HFF-Myc (cell line): ENCODE data around the gene ATP6V0E1.
A peak's percentile ranks its signal among the peaks of the same experiment; 100 is the strongest.

Experiments
- DNase-seq: peaks from one replicate; pipeline ENCODE4 v3.0.0-alpha.2; 2011; ENCODE audit warnings: low read depth; ENCODE audit errors: extremely low read depth
- H3K4me3 ChIP-seq: replicated peaks from 2 replicates; pipeline ENCODE4 v1.5.1; 2011; ENCODE audit warnings: low read depth, mild to moderate bottlenecking, control low read depth, low read length
- CTCF ChIP-seq: IDR thresholded peaks from 2 replicates; pipeline ENCODE4 v1.5.1; 2012; ENCODE audit warnings: mild to moderate bottlenecking, low read depth, low read length, control low read depth; ENCODE audit errors: missing control alignments

Gene ATP6V0E1

GRCh38 chr5:173055042-173055721, 71.6 kb downstream of the ATP6V0E1 start:
- peak overlapping the region; percentile 76 for H3K4me3 ChIP-seq
- no peak for TF ChIP-seq CTCF
- no peak for DNase-seq

DNA sequence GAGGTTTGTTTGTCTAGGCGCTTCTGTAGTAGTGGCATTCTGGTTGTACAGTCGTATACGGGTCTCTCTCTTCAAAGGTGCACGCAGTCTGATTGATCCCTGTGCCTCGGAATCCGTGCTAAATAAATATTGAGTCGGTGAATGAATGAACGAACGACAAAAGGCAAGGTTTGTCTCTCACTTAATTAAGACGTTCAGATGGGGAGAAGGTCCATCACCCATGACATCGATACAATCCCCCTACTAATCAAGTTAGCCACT, 72.1 kb downstream of the ATP6V0E1 start:
- peak overlapping the region; percentile 76 for H3K4me3 ChIP-seq
- no peak for DNase-seq
- no peak for TF ChIP-seq CTCF

DNA sequence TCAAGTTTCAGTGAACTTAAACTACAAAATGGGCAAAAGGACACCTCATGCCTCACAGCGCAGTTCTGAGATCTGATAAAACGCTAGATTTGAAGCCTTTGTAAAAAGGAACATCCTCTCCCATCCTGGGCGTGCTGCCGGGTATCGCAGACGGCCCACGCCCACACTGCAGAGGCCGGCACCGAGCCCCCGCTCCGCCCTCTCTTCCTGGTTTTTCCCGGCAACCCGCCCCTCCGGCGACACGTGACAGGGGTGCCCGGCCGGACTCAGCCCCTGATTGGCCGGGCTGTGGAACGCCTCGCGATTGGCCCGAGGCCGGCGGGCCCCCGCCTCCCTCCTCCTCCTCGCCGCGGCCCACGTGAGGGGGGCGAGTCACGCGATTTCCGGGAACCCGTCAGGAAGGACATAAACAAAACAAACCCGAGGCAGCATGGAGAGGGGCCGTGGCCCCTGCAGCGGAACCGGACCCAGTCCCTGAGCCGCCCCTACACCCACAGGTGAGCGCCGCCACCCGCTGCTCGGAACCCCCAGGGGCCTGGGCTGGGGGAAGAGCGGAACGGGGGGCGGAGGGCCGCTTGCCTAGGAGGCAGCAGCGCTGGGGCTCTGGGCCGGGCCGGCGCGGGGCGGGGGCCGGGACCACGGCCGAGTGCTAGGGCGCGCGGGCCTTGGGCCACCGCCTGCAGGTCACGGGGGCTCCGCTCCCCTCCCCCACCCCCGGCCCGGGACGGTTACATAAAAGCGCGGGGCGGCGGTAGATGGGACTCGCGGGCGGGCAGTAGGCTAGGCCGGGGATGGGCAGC, 72.6 kb downstream of the ATP6V0E1 start, which contains the start of gene CREBRF:
CREBRF (plus strand) TSS at position 370 of the 800 bp plus-strand sequence. CDS start 24,424 bp downstream, outside the sequence.
- peak; percentile 79 for DNase-seq
- TF ChIP-seq CTCF, result no peak
- H3K4me3 ChIP-seq, result peak within 1 kb of the TSS; percentile 76

GRCh38 chr5:173056783-173057061, 73.2 kb downstream of the ATP6V0E1 start:
- TF ChIP-seq CTCF, result no peak
- peak overlapping the region; percentile 76 for H3K4me3 ChIP-seq
- no peak for DNase-seq

DNA sequence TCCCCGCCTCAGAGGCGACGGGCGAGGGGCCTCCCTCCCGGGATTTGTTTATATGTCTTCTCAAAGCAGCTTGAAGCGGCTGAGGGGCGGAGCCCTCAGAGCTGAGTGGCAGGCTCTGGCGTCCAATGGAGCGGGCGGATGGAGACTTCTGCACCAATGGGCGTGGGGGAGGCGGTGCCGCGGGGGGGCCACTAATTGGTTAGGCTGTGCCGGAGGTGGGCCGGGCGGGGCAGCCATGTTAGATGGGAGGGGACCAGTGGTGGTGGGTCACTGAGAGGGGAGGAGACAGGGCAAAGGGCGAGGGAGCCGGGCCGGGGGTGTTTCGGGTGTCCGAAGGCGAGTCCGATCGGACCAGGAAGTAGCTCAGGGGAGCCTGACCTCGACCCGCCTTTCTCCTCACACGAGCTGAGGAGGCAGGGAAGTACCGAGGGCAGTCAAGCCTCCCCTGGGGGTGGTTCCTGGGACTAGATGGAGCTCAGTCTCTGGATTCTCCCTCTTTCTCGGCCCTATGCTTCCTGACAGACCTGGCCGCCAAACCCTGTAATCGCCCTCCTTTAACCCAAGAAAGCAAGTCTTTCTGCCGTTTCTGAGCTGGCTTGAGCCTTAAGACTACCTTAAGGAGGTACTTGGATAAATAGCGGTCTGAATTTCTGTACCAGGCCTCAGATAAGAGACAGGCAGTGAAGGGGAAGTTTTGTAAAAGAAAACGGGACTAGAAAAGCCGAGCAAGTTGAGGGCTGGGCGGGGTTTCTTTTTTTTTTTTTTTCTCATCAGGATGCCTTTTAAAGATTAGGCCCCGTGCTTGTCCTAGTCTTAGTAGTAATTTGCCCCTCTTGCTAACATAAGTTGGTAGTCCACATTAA, 73.7 kb downstream of the ATP6V0E1 start:
- H3K4me3 ChIP-seq, result peak overlapping the region; percentile 76
- DNase-seq, result peak; percentile 83
- TF ChIP-seq CTCF, result peak; percentile 12

DNA sequence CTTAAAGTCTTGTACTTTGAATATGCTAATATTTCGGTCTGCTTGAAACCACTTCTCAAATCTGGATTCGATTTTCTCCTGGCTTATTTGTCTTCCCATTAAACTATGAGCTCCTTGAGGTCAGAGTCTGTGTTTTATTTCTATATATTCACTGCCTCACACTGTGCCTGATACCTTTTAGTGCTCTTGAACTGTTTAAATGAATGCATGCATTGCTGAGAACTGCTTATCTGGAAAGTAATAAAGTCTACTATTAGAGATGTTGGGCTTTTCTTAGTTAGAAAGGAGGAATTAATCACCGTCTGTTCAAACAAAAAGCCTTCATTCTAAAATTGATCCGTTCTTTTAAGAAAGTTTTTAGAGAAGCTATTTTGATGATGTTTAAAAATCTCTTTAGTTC, 78.6 kb downstream of the ATP6V0E1 start:
- no peak for TF ChIP-seq CTCF
- H3K4me3 ChIP-seq, result no peak overlapping the region
- no peak for DNase-seq
